Neural crest cell (in vitro differentiated cells): ENCODE data around the gene CT83. TPM values are rescaled to one million over a fixed set of nuclear protein-coding genes. Genes with fewer than 3 reads are reported as not detected.

Experiments used
- DNase-seq: peaks from one replicate; pipeline ENCODE4 v3.0.0; 2021; ENCODE audit warnings: low read depth, mixed read lengths, low spot score
- H3K27ac Mint-ChIP-seq: one replicate; pipeline ENCODE4 v1.8.0; 2021; ENCODE audit warnings: mild to moderate bottlenecking, mixed read lengths; ENCODE audit not compliant: unreplicated experiment
- H3K27me3 Mint-ChIP-seq: 2 replicates; pipeline ENCODE4 v1.8.0; 2021; ENCODE audit warnings: low read depth, mild to moderate bottlenecking, mixed read lengths
- H3K36me3 Mint-ChIP-seq: 2 replicates; pipeline ENCODE4 v1.8.0; 2021; ENCODE audit warnings: low read depth, mild to moderate bottlenecking, mixed read lengths
- H3K4me1 Mint-ChIP-seq: 2 replicates; pipeline ENCODE4 v1.8.0; 2021; ENCODE audit warnings: mixed read lengths
- H3K4me3 Mint-ChIP-seq: one replicate; pipeline ENCODE4 v1.8.0; 2021; ENCODE audit warnings: mild to moderate bottlenecking, mixed read lengths
- H3K9me3 Mint-ChIP-seq: 2 replicates; pipeline ENCODE4 v1.8.0; 2021; ENCODE audit warnings: mixed read lengths
- CTCF ChIP-seq: fragments of 200-600 bp; sonication (generic); conservative IDR thresholded peaks from 2 replicates; pipeline ENCODE4 v1.5.0; 2021; ENCODE audit warnings: antibody characterized with exemption, mild to moderate bottlenecking
- total RNA-seq: library from RNA; stranded (reverse); gene quantifications from 2 replicates; pipeline ENCODE4 v1.2.1, GENCODE V29; 2021

The CT83 gene
- total RNA-seq, 1 donor from 2014 or later: not detected

GRCh38 chrX:116449156-116449555 is 13.6 kb downstream of the CT83 start:
- DNase-seq: no peak
- no peak overlapping the region for H3K27ac Mint-ChIP-seq
- H3K9me3 Mint-ChIP-seq: no peaks in the 10 kb centered on the region
- TF ChIP-seq CTCF: no peak
- H3K4me3 Mint-ChIP-seq: no peak overlapping the region
- no peaks in the 10 kb centered on the region for H3K4me1 Mint-ChIP-seq
- H3K27me3 Mint-ChIP-seq: no peaks in the 10 kb centered on the region
- H3K36me3 Mint-ChIP-seq: no peaks in the 10 kb centered on the region

GRCh38 chrX:116436358-116436816 is 26.4 kb downstream of the CT83 start, which contains the start of gene SLC6A14:
SLC6A14 (plus strand) TSS chrX:116436606; CDS start chrX:116436710, 104 bp downstream.
- Mint-ChIP-seq H3K27me3 (peaks cover 5% of the 10 kb centered on the region), H3K9me3 (no peaks in the 10 kb centered on the region), H3K4me1 (no peaks in the 10 kb centered on the region), H3K27ac (no peak within 1 kb of the TSS), H3K36me3 (no peaks in the 10 kb centered on the region), H3K4me3 (no peak within 1 kb of the TSS)
- TF ChIP-seq CTCF: no peak
- no peak for DNase-seq

- no peak for DNase-seq
- H3K27me3 Mint-ChIP-seq: peaks cover 6% of the 10 kb centered on the region
- no peaks in the 10 kb centered on the region for H3K36me3 Mint-ChIP-seq
- no peak overlapping the region for H3K4me3 Mint-ChIP-seq
- no peak overlapping the region for H3K27ac Mint-ChIP-seq
- no peaks in the 10 kb centered on the region for H3K9me3 Mint-ChIP-seq
- no peak for TF ChIP-seq CTCF
- no peaks in the 10 kb centered on the region for H3K4me1 Mint-ChIP-seq
These were observed 27.2 kb downstream of the CT83 start for GRCh38 chrX:116435597-116435996.

GRCh38 chrX:116427978-116428377 is 34.8 kb downstream of the CT83 start:
- Mint-ChIP-seq H3K36me3 (no peaks in the 10 kb centered on the region), H3K4me3 (no peak overlapping the region), H3K27ac (no peak overlapping the region), H3K9me3 (peaks cover 2% of the 10 kb centered on the region), H3K27me3 (peaks cover 6% of the 10 kb centered on the region), H3K4me1 (no peaks in the 10 kb centered on the region)
- DNase-seq: no peak
- TF ChIP-seq CTCF: no peak

GRCh38 chrX:116417968-116418367 is 44.8 kb downstream of the CT83 start:
- H3K4me1 Mint-ChIP-seq: no peaks in the 10 kb centered on the region
- no peaks in the 10 kb centered on the region for H3K9me3 Mint-ChIP-seq
- H3K27ac Mint-ChIP-seq: no peak overlapping the region
- H3K36me3 Mint-ChIP-seq: no peaks in the 10 kb centered on the region
- no peak overlapping the region for H3K4me3 Mint-ChIP-seq
- no peaks in the 10 kb centered on the region for H3K27me3 Mint-ChIP-seq
- no peak for DNase-seq
- no peak for TF ChIP-seq CTCF

- Mint-ChIP-seq H3K36me3 (no peaks in the 10 kb centered on the region), H3K4me1 (no peaks in the 10 kb centered on the region), H3K27ac (no peak overlapping the region), H3K4me3 (no peak overlapping the region), H3K27me3 (no peaks in the 10 kb centered on the region), H3K9me3 (no peaks in the 10 kb centered on the region)
- TF ChIP-seq CTCF: no peak
- no peak for DNase-seq
These were observed 45.6 kb downstream of the CT83 start for GRCh38 chrX:116417214-116417613.
